Measurements from ENCODE around the gene TMF1. TPM values are rescaled to one million over a fixed set of nuclear protein-coding genes. Genes with fewer than 3 reads are reported as not detected.

The TMF1 gene
- total RNA-seq, 4 donors from 2014 or later, result 21.1 to 27.7 (median 24.9) TPM

DNA sequence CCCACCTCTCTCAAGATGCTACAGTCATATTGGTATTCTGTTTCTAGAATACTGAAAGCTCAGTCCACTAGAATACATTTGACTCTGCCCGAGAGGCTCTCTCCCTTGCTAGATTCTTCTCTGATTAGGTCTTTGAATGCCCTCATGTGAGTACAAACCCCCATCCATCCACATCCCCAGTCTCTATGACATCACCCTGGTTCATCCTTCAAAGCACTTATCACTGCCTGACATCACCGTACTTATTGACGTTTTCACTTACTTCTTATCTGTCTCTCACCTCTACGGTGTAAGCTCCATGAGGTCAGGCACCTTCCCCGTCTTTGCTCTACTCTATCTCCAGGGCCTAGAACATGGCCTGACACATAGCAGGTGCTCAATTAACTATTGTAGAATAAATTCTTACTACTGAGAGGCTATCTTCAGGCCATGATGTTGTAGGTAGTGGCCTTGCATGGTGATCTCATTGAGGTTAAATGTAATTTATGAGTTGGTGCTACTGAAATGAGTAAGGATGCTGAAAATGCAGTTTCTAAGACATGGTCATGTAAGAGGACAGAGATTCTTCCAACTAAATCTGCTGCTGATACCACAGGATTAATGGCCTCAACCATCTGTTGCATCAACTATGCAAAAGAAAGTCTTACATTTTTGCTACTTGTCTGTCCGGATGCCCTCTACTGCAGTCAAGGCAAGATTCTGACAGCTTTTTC, 65.5 kb downstream of the TMF1 start:
- no peak for DNase-seq (ENCODE audit: low spot score in 2 of 2)
- WGBS, 2 donors, result 96 to 97% methylated on average over 6 of the region's 6 CpGs
- intact Hi-C loops (cut with DNase I; ENCODE audit: low total_unique reads), result no loop called here
- H3K4me3 ChIP-seq (ENCODE audit: low read depth, poor library complexity, severe bottlenecking), result no peak overlapping the region
- no peak for TF ChIP-seq POLR2A (IDR thresholded peaks at IDR 0.05)
- TF ChIP-seq, protein P1, sequence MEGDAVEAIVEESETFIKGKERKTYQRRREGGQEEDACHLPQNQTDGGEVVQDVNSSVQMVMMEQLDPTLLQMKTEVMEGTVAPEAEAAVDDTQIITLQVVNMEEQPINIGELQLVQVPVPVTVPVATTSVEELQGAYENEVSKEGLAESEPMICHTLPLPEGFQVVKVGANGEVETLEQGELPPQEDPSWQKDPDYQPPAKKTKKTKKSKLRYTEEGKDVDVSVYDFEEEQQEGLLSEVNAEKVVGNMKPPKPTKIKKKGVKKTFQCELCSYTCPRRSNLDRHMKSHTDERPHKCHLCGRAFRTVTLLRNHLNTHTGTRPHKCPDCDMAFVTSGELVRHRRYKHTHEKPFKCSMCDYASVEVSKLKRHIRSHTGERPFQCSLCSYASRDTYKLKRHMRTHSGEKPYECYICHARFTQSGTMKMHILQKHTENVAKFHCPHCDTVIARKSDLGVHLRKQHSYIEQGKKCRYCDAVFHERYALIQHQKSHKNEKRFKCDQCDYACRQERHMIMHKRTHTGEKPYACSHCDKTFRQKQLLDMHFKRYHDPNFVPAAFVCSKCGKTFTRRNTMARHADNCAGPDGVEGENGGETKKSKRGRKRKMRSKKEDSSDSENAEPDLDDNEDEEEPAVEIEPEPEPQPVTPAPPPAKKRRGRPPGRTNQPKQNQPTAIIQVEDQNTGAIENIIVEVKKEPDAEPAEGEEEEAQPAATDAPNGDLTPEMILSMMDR (IDR thresholded peaks at IDR 0.05), result no peak

GRCh38 chr3:68985146-68985790, 66.9 kb downstream of the TMF1 start:
- WGBS, 2 donors, result 49 to 78% methylated on average over 3 of the region's 3 CpGs
- no peak overlapping the region for H3K4me3 ChIP-seq (ENCODE audit: low read depth, poor library complexity, severe bottlenecking)
- intact Hi-C loops (cut with DNase I; ENCODE audit: low total_unique reads), result no loop called here
- TF ChIP-seq, protein P1 (IDR thresholded peaks at IDR 0.05), result no peak
- no peak for TF ChIP-seq POLR2A (IDR thresholded peaks at IDR 0.05)
- DNase-seq (ENCODE audit: low spot score in 2 of 2), result no peak

GRCh38 chr3:68984011-68984530, 68.1 kb downstream of the TMF1 start:
- TF ChIP-seq, protein P1 (IDR thresholded peaks at IDR 0.05), result no peak
- TF ChIP-seq POLR2A (IDR thresholded peaks at IDR 0.05), result no peak
- no peak for DNase-seq (ENCODE audit: low spot score in 2 of 2)
- H3K4me3 ChIP-seq (ENCODE audit: low read depth, poor library complexity, severe bottlenecking), result no peak overlapping the region
- intact Hi-C loops (cut with DNase I; ENCODE audit: low total_unique reads), result no loop called here
- WGBS, 2 donors, result 77 to 96% methylated on average over 5 of the region's 5 CpGs

DNA sequence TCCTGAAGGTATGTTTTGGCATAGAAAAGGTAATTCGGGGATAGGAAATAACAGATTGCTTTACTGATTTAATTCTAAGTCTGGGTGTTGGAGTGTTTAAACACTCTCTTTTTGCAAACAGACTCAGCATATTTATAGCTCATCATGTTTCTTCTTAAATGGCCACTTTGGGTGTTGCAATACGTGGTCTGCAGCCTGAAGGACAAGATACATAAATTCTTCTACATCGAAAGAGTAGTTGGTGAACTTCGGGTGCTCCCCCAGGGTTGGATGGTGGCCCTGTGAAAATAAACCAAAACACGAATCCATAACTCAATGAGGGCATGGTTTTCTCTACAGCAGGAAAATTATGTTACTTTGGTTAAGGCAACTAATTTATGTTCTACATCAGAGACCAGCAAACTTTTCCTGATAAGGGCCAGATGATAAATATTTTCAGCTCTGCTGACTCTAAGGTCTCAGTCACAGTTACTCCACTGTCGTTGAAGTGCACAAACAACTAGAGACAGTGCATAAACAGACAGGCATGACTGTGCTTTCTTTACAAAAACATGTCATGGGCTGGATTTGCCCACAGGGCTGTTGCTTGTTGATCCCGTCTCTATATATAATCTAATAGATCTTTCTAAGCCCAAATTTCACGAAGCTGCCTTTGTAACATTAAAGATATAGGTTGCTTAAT, 74.5 kb downstream of the TMF1 start:
- TF ChIP-seq POLR2A (IDR thresholded peaks at IDR 0.05), result no peak
- TF ChIP-seq, protein P1 (IDR thresholded peaks at IDR 0.05), result no peak
- DNase-seq (ENCODE audit: low spot score in 2 of 2), result no peak
- intact Hi-C loops (cut with DNase I; ENCODE audit: low total_unique reads), result no loop called here
- H3K4me3 ChIP-seq (ENCODE audit: low read depth, poor library complexity, severe bottlenecking), result no peak overlapping the region
- 82 to 84% methylated on average over 8 of the region's 8 CpGs for WGBS, 2 donors

GRCh38 chr3:68974711-68975110, 77.4 kb downstream of the TMF1 start:
- H3K4me3 ChIP-seq (ENCODE audit: low read depth, poor library complexity, severe bottlenecking), result no peak overlapping the region
- no peak for DNase-seq (ENCODE audit: low spot score in 2 of 2)
- 85 to 93% methylated on average over 5 of the region's 5 CpGs for WGBS, 2 donors
- TF ChIP-seq, protein P1 (IDR thresholded peaks at IDR 0.05), result no peak
- TF ChIP-seq POLR2A (IDR thresholded peaks at IDR 0.05), result no peak
- intact Hi-C loops (cut with DNase I; ENCODE audit: low total_unique reads), result no loop called here
